Activated T-cell treated with anti-CD3 and anti-CD28 coated beads, Interleukin-2, amount 50 U/mL, for 24 hours (primary cell): ENCODE results near the gene TAS2R8.
"Not testable (repeated sequence)": the region's sequence is repeated elsewhere in the genome, so short reads cannot be mapped to it uniquely, and the experiment has no call there.

Experiments
- DNase-seq: peaks from one replicate; pipeline ENCODE4 v3.0.0-alpha.2; 2020
- H3K27ac Mint-ChIP-seq: 2 replicates; pipeline ENCODE4 v1.8.0; 2020; ENCODE audit warnings: mild to moderate bottlenecking, mixed read lengths
- H3K27me3 Mint-ChIP-seq: 2 replicates; pipeline ENCODE4 v1.8.0; 2020; ENCODE audit warnings: mixed read lengths
- H3K36me3 Mint-ChIP-seq: 2 replicates; pipeline ENCODE4 v1.8.0; 2020; ENCODE audit warnings: low read depth, mixed read lengths
- H3K4me1 Mint-ChIP-seq: 2 replicates; pipeline ENCODE4 v1.8.0; 2020; ENCODE audit warnings: low read depth, mixed read lengths
- H3K4me3 Mint-ChIP-seq: 2 replicates; pipeline ENCODE4 v1.8.0; 2020; ENCODE audit warnings: mild to moderate bottlenecking, moderate library complexity, mixed read lengths
- H3K9me3 Mint-ChIP-seq: 2 replicates; pipeline ENCODE4 v1.8.0; 2020; ENCODE audit warnings: mixed read lengths

Gene TAS2R8

DNA sequence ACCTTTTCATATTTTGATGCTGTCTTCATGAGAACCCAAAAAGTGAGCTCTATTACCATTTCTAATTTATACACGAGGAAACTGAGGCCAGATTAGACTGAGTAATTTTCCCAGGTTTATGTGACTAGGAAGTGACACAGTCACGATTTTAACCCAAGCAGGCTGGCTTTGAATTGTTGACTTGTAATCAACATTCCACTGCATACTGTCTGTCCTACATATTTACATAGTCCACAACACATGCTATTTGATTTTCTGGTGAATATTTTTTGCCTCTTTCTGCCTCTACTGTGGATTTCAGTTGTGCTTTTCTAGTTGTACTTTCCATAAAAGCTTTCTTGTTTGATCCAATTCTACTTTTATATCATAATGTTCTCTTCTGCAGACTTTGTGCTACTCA, 12.9 kb downstream of the TAS2R8 start:
- no peaks in the 10 kb centered on the region for H3K36me3 Mint-ChIP-seq
- H3K4me1 Mint-ChIP-seq, result no peaks in the 10 kb centered on the region
- peaks cover 15% of the 10 kb centered on the region for H3K27me3 Mint-ChIP-seq
- no peak overlapping the region for H3K4me3 Mint-ChIP-seq
- DNase-seq, result no peak
- H3K9me3 Mint-ChIP-seq, result no peaks in the 10 kb centered on the region
- H3K27ac Mint-ChIP-seq, result no peak overlapping the region

DNA sequence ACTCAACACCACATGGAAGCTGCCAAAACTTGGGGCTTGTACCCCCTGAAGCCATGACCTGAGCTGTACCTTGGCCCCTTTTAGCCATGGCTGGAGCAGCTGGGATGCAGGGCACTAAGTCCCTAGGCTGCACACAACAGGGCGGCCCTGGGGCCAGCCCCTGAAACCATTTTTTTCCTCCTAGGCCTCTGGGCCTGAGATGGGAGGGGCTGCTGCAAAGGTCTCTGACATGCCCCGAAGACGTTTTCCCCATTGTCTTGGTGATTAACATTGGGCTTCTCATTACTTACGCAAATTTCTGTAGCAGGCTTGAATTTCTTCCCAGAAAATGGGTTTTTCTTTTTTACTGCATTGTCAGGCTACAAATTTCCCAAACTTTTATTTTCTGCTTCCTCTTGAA, 15.3 kb downstream of the TAS2R8 start:
- not testable (repeated sequence) for H3K36me3 Mint-ChIP-seq, H3K27ac Mint-ChIP-seq, H3K9me3 Mint-ChIP-seq, H3K4me3 Mint-ChIP-seq, H3K4me1 Mint-ChIP-seq, DNase-seq
- H3K27me3 Mint-ChIP-seq, result peaks cover 12% of the 10 kb centered on the region

DNA sequence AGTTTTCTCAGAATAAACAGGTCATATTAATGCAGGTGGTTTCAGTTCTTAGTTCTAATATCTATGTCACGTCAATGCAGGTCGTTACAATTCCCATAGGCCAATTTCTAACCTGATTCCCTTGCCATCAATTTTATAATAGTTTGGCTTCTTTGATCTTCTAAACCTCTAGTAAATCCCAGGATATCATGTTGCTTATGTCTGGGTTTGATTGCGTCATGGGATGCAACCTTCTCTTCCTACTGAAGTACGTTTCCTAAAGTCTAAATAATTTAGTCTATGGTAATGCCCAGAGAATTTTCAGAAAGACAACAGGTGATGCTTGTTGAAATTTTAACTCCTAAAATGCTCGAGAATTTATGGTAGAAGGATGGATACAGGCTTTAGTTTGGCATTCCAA, 23.8 kb downstream of the TAS2R8 start:
- no peaks in the 10 kb centered on the region for H3K36me3 Mint-ChIP-seq
- no peaks in the 10 kb centered on the region for H3K4me1 Mint-ChIP-seq
- peaks cover 3% of the 10 kb centered on the region for H3K27me3 Mint-ChIP-seq
- H3K27ac Mint-ChIP-seq, result no peak overlapping the region
- H3K4me3 Mint-ChIP-seq, result no peak overlapping the region
- no peak for DNase-seq
- no peaks in the 10 kb centered on the region for H3K9me3 Mint-ChIP-seq

DNA sequence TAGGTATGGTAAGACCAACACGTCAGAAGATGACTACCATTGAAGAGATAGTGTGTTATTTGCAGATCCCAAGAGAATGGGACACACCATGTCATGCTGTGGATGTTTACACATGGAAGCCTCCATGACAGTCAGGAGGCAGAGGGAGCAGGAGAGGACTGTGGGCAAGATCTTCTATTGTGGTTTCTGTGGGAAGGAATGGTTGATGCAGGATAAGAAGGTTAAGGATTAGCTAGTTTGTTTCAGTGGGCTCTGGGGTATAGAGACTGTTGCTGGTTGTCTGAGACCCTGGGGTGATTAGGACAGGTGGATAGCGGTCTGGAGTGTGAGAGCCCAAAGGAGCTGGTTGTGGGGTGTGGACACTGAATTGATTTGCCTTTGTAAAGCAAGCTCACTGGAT, 28.0 kb downstream of the TAS2R8 start:
- no peak overlapping the region for H3K27ac Mint-ChIP-seq
- no peak for DNase-seq
- H3K36me3 Mint-ChIP-seq, result no peaks in the 10 kb centered on the region
- no peaks in the 10 kb centered on the region for H3K9me3 Mint-ChIP-seq
- H3K4me3 Mint-ChIP-seq, result no peak overlapping the region
- H3K27me3 Mint-ChIP-seq, result no peaks in the 10 kb centered on the region
- H3K4me1 Mint-ChIP-seq, result no peaks in the 10 kb centered on the region

DNA sequence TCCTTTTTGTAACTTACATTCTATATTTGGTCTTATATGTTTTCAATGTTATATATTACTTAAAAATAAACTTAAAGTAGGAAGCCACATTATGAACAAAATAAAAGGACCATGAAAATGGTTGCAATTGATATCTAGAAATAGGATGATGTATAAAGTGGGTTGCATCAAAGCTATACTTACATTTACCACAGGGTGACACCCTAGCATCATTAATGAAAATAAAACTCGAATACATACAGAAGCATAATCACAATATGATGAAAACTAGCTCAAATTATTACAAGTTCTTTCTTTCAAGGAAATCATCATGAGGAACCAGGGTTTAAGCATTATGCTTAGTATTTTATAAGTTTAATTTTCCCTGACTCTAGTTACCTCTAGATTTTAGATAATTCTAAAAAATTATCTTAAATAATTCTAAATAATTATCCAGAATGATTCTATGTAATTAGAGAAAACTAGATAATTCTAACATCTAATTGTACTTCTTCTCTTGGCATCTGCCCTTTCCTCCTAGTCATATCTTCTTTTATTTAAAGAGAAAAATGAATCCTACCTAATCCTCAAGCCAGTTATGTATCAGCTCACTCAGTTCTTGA, 35.9 kb downstream of the TAS2R8 start:
- no peaks in the 10 kb centered on the region for H3K9me3 Mint-ChIP-seq
- peaks cover 45% of the 10 kb centered on the region for H3K27me3 Mint-ChIP-seq
- H3K4me1 Mint-ChIP-seq, result no peaks in the 10 kb centered on the region
- no peak for DNase-seq
- H3K4me3 Mint-ChIP-seq, result no peak overlapping the region
- H3K27ac Mint-ChIP-seq, result no peak overlapping the region
- H3K36me3 Mint-ChIP-seq, result no peaks in the 10 kb centered on the region

DNA sequence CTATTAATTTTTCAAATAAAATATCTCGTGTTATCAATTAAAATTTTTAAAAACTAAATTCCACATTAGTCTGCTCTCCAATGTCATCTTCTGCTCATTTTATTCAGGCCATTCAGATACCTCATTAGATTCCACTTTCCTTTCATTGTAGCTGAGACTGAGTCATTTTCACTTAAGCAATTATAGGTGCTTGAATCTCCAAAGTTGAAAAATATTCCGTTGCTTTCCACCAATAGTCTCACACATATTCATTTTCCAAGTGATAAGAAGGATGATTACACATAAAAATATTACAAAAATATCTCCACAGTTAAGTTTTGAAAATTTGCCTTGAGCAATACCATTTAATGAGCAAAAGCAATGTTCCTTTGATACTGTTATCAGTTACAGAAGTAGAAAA, 47.4 kb downstream of the TAS2R8 start:
- Mint-ChIP-seq H3K4me3 (no peak overlapping the region), H3K9me3 (peaks cover 12% of the 10 kb centered on the region), H3K27me3 (peaks cover 55% of the 10 kb centered on the region), H3K4me1 (no peaks in the 10 kb centered on the region), H3K36me3 (no peaks in the 10 kb centered on the region), H3K27ac (no peak overlapping the region)
- no peak for DNase-seq

DNA sequence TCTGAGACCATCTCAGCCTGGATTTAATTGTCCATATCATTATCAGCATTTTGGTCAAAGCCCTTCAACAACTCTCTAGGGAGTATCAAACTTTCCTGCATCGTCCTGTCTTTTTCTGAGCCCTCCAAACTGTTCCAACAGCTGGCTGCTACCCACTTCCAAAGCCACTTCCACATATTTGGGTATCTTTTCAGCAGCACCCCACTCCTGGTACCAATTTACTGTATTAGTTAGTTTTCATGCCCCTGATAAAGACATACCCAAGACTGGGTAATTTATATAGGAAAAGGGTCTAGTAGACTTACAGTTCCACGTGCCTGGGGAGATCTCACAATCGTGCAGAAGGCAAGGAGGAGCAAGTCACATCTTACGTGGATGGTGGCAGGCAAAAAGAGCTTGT, 50.9 kb downstream of the TAS2R8 start:
- H3K4me1 Mint-ChIP-seq, result no peaks in the 10 kb centered on the region
- no peak overlapping the region for H3K27ac Mint-ChIP-seq
- H3K4me3 Mint-ChIP-seq, result no peak overlapping the region
- H3K9me3 Mint-ChIP-seq, result peaks cover 12% of the 10 kb centered on the region
- H3K36me3 Mint-ChIP-seq, result no peaks in the 10 kb centered on the region
- DNase-seq, result no peak
- peaks cover 57% of the 10 kb centered on the region for H3K27me3 Mint-ChIP-seq
